Ascending aorta (tissue), 2 donors: Measurements from ENCODE around the gene PHLDB1. TPM values are rescaled to one million over a fixed set of nuclear protein-coding genes. Genes with fewer than 3 reads are reported as not detected.

Source experiments
- DNase-seq, 2 donors: peaks; one replicate each; pipeline ENCODE4 v3.0.0-alpha.2; 2019; ENCODE audit warnings: low spot score in 2 of 2
- H3K27ac ChIP-seq, 2 donors: fragments of 200-600 bp; sonication (generic); one replicate each; pipeline ENCODE4 v1.5.1; 2016 to 2017; ENCODE audit warnings: mild to moderate bottlenecking in 1 of 2
- H3K27me3 ChIP-seq: fragments of 200-600 bp; sonication (generic); one replicate; pipeline ENCODE4 v1.5.1; 2017
- H3K36me3 ChIP-seq, 2 donors: fragments of 200-600 bp; sonication (generic); one replicate each; pipeline ENCODE4 v1.5.1; 2016
- H3K4me1 ChIP-seq, 2 donors: fragments of 200-600 bp; sonication (generic); one replicate each; pipeline ENCODE4 v1.5.1; 2016 to 2017; ENCODE audit warnings: mild to moderate bottlenecking in 1 of 2
- H3K4me3 ChIP-seq, 2 donors: fragments of 200-600 bp; sonication (generic); one replicate each; pipeline ENCODE4 v1.5.1; 2016 to 2017; ENCODE audit warnings: mild to moderate bottlenecking in 1 of 2
- H3K9me3 ChIP-seq, 2 donors: fragments of 200-600 bp; sonication (generic); one replicate each; pipeline ENCODE4 v1.5.1; 2016
- CTCF ChIP-seq, 3 experiments: fragments of 200-600 bp in 2 of 3; fragments of 450-650 bp in 1 of 3; sonication (generic) in 2 of 3; IDR thresholded peaks; one replicate each; pipeline ENCODE4 v1.5.1; 2016 to 2019; ENCODE audit warnings: antibody characterized with exemption in 3 of 3, mild to moderate bottlenecking in 1 of 3, moderate library complexity in 1 of 3
- intact Hi-C: fragments of 100-400 bp; cut with DNase I; formaldehyde crosslinking; loops from one replicate; pipeline ENCODE4 v1.15.1; 2023
- total RNA-seq: library from RNA; depleted of rRNA; stranded (reverse); fragments of >200 nt; gene quantifications from one replicate; pipeline ENCODE4 v1.1.0, GENCODE V29; 2016

Gene PHLDB1
- total RNA-seq, 1 donor from 2014 or later = 200 TPM

- H3K9me3 ChIP-seq = no peaks in the 10 kb centered on the region
- H3K27me3 ChIP-seq = no peaks in the 10 kb centered on the region
- H3K27ac ChIP-seq = no peak overlapping the region
- intact Hi-C loops = no loop called here
- DNase-seq = peak in 1 of 2 donors; percentile 15
- no peak overlapping the region for H3K4me3 ChIP-seq
- H3K4me1 ChIP-seq = no peaks in the 10 kb centered on the region
- no peak for TF ChIP-seq CTCF (IDR thresholded peaks at IDR 0.05)
- peaks cover 71 to 89% of the 10 kb centered on the region in 2 donors for H3K36me3 ChIP-seq
Observed at GRCh38 chr11:118653684-118654390, 46.4 kb downstream of the PHLDB1 start.

DNA sequence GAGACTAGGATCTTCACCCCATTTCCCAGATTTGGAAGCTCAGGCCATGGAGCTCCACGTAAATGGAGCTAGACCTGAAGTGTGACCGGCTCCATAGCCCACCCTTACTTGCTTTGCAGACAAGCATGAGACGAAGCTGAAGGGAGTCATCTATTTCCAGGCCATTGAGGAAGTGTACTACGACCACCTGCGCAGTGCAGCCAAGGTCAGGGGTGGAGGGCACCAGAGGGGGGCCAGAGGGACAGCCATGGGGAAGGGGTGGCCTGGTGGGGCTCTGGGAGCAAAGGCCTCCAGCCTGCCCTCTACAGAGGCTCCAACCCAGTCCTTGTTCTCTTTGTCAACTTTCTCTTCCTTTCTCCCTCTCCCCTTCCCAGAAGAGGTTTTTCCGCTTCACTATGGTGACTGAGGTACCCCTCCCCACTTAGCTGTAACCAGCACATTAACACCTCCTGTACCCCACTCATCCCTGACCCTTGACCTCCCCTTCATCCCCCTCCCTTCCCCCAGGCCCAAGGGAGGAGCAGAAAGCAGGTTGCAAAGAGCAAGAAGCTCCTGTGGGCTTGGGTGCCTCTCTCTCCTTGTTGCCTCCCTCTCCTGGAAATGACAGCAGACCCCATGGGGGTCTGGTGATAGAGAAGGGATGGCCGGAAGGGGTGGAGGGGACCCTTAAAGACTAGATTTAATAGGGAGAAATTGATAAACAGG, 48.2 kb downstream of the PHLDB1 start:
- peak in 1 of 2 donors; percentile 44 for DNase-seq
- TF ChIP-seq CTCF (IDR thresholded peaks at IDR 0.05) = no peak
- Histone ChIP-seq H3K27me3 (no peaks in the 10 kb centered on the region), H3K27ac (no peak overlapping the region), H3K9me3 (no peaks in the 10 kb centered on the region), H3K4me1 (peaks cover 0 to 2% of the 10 kb centered on the region in 2 donors), H3K4me3 (no peak overlapping the region), H3K36me3 (peaks cover 54 to 71% of the 10 kb centered on the region in 2 donors)
- intact Hi-C loops = no loop called here

DNA sequence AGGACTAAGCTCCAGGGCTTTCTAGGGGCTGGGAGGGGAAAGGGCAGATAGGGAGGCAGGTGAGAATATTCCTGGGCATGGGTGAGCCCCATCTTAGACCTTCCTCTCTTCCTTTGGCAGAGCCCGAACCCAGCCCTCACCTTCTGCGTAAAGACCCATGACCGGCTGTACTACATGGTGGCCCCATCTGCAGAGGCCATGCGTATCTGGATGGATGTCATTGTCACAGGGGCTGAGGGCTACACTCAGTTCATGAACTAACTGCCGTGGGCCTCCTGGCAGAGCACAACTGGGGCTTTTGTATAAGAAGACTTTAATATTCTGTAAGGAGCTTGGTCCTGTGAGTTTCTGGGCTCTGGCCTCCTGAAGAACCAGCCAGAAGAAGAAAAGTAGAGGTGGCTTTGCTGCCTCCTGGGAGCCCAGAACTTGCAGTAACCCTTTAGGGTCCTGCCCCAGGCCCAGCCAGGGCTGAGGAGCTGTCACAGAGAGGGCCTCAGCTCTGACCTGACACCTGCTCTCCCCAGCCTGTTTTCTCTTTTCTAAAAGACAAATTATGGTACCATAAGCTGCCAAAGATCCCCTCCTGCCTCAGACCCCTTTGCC, 49.2 kb downstream of the PHLDB1 start:
- H3K4me1 ChIP-seq = peaks cover 0 to 2% of the 10 kb centered on the region in 2 donors
- no peaks in the 10 kb centered on the region for H3K27me3 ChIP-seq
- H3K9me3 ChIP-seq = no peaks in the 10 kb centered on the region
- intact Hi-C loops = no loop called here
- peak in 1 of 2 donors; percentile 40 for DNase-seq
- no peak for TF ChIP-seq CTCF (IDR thresholded peaks at IDR 0.05)
- H3K27ac ChIP-seq = no peak overlapping the region
- H3K36me3 ChIP-seq = peaks cover 45 to 60% of the 10 kb centered on the region in 2 donors
- no peak overlapping the region for H3K4me3 ChIP-seq

GRCh38 chr11:118657238-118657637, 49.8 kb downstream of the PHLDB1 start:
- Histone ChIP-seq H3K4me1 (peaks cover 0 to 2% of the 10 kb centered on the region in 2 donors), H3K27me3 (no peaks in the 10 kb centered on the region), H3K9me3 (no peaks in the 10 kb centered on the region), H3K36me3 (peaks cover 40 to 55% of the 10 kb centered on the region in 2 donors), H3K4me3 (no peak overlapping the region), H3K27ac (no peak overlapping the region)
- intact Hi-C loops = no loop called here
- DNase-seq = peak in 1 of 2 donors; percentile 58
- TF ChIP-seq CTCF (IDR thresholded peaks at IDR 0.05) = no peak

GRCh38 chr11:118657709-118658428, 50.5 kb downstream of the PHLDB1 start:
- intact Hi-C loops = loop anchor here (2.0 kb wide), 1 partner anchor 49 kb away; no protein-coding TSS in a partner anchor

More at GRCh38 chr11:118657709-118658428, 50.5 kb downstream of the PHLDB1 start:
- TF ChIP-seq CTCF (IDR thresholded peaks at IDR 0.05) = no peak
- Histone ChIP-seq H3K36me3 (peaks cover 34 to 48% of the 10 kb centered on the region in 2 donors), H3K4me1 (peaks cover 0 to 2% of the 10 kb centered on the region in 2 donors), H3K4me3 (no peak overlapping the region), H3K27me3 (no peaks in the 10 kb centered on the region), H3K9me3 (no peaks in the 10 kb centered on the region), H3K27ac (peak overlapping the region in 1 of 2 donors; percentile 66)
- DNase-seq = peak in 1 of 2 donors; percentile 60
